ENCODE data around the gene TANK.
A peak's percentile ranks its signal among the peaks of the same experiment; 100 is the strongest.

The TANK gene

DNA sequence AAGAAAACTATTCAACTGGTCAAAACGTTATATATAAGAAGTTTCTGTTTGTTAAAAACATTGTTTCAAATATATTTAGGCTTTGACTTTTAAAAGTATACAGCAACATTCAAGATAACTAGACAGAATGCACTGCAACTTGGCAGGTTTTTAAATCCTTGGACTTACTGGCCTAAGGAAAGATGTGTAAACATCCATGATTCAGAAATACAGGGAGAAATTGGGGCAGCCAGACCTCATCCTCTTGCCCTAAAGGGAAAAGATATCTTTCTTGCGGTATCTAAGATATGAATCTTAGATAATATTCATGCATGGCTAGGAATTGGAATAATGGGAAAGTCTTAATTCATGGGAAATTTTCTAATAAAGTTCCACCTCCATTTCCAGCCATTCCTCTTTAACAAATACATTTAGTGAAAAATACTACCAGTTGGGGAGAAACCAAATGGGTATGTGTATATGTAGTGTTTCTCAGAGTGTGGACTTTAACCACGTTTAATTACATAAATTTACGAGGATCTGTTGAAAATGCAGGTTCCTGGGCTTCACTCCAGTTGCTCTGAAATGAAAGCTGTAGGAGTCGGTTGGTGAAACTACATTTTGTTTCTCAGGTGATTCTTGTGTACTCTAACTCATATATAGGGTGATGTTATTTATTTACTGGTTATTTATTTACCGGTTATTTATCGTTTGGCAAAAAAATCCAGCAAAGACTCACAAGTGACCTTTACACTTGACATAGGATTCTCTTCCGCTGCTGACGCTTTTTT is 587 bp upstream of the TANK start:
- peak overlapping the region; percentile 98 for H3K27ac ChIP-seq (ENCODE audit: low read length)
- peaks cover 5 to 10% of the 10 kb centered on the region in 2 donors for H3K36me3 ChIP-seq (ENCODE audit: control insufficient read depth in 1 of 2, insufficient read depth in 2 of 2, low read length in 2 of 2)
- H3K9me3 ChIP-seq (ENCODE audit: control insufficient read depth in 1 of 2, low read length in 2 of 2), result no peaks in the 10 kb centered on the region
- peak overlapping the region; percentile 59 to 78 for H3K4me3 ChIP-seq (ENCODE audit: low read depth in 1 of 2, low read length in 2 of 2)
- no peaks in the 10 kb centered on the region for H3K27me3 ChIP-seq (ENCODE audit: low read depth, low read length)
- H3K4me1 ChIP-seq (ENCODE audit: control insufficient read depth in 1 of 2, insufficient read depth in 2 of 2, low read length in 2 of 2), result peaks cover 3 to 36% of the 10 kb centered on the region in 2 donors

DNA sequence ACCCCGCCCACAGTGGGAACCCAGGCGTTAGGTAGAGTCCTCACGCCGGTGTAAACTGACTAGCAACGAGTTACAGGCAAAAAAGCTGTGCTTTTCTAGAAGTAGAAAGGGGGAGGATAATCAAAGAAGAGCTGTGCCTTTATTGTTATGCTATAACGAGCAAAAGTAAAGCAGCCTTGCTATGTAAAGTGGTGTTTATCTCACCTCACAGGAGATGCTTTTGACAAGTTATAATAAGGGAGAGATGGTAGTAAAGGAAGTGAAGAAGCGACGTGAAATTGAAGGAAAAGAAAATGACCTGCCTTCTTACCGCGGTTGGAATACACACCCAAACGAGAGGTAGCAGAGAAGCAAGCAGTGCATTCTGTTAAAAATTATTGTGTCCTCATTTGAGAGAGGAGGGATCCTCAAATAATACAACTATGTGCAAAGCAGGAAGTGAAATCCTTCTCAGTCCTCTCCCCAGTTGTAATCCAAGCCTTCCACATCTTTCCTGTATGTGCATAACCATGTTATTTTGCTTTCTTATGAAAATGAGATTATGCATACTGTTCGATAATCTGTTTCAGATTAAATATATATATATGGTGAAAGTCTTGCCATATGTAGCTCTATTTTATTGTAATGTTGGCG is 962 bp downstream of the TANK start:
- no peaks in the 10 kb centered on the region for H3K9me3 ChIP-seq (ENCODE audit: control insufficient read depth in 1 of 2, low read length in 2 of 2)
- H3K27me3 ChIP-seq (ENCODE audit: low read depth, low read length), result no peaks in the 10 kb centered on the region
- peaks cover 3 to 42% of the 10 kb centered on the region in 2 donors for H3K4me1 ChIP-seq (ENCODE audit: control insufficient read depth in 1 of 2, insufficient read depth in 2 of 2, low read length in 2 of 2)
- H3K27ac ChIP-seq (ENCODE audit: low read length), result peak overlapping the region; percentile 98
- H3K36me3 ChIP-seq (ENCODE audit: control insufficient read depth in 1 of 2, insufficient read depth in 2 of 2, low read length in 2 of 2), result peaks cover 5 to 10% of the 10 kb centered on the region in 2 donors
- H3K4me3 ChIP-seq (ENCODE audit: low read depth in 1 of 2, low read length in 2 of 2), result peak overlapping the region; percentile 78 to 82

DNA sequence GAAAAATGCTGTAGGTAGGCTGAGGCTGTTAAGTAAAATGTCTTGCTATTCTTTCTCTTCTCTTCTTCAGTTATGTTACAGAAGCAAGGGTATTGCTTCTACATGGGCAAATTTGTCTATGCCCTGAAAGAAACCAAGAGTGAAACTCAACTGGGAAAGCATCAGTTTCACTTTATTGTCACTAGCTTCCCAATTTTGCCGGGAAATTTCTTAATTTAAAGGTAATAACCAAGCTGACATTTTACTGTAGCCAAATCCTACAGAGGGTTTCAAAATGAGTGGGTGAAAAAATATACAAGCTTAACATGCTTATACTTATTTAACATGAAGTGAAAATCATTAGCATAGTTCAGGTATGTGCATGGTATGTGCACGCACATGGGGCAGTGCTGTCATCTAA is 3.2 kb downstream of the TANK start:
- Histone ChIP-seq H3K4me3 (ENCODE audit: low read depth in 1 of 2, low read length in 2 of 2) (no peak overlapping the region), H3K36me3 (ENCODE audit: control insufficient read depth in 1 of 2, insufficient read depth in 2 of 2, low read length in 2 of 2) (peaks cover 5 to 10% of the 10 kb centered on the region in 2 donors), H3K27me3 (ENCODE audit: low read depth, low read length) (no peaks in the 10 kb centered on the region), H3K4me1 (ENCODE audit: control insufficient read depth in 1 of 2, insufficient read depth in 2 of 2, low read length in 2 of 2) (peaks cover 3 to 42% of the 10 kb centered on the region in 2 donors), H3K9me3 (ENCODE audit: control insufficient read depth in 1 of 2, low read length in 2 of 2) (no peaks in the 10 kb centered on the region), H3K27ac (ENCODE audit: low read length) (no peak overlapping the region)

DNA sequence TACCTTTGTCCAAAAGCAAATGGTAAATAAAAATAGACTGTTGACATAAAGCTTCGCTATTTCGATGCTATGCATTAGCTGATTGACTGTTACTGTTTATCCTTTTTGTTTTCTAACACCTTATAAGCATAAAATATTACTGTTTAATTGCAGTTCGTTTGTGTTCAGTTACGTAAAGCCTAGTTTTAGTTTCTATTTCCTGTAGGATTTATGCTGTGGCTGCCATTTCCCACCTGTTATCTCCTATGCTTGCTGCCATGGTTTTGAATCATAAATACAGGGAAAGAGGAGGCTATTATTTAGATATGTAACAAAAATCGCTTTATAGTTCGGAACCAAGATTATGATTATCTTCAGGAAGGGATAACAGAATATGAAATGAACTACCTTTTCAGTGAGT is 3.9 kb downstream of the TANK start:
- Histone ChIP-seq H3K27me3 (ENCODE audit: low read depth, low read length) (no peaks in the 10 kb centered on the region), H3K4me1 (ENCODE audit: control insufficient read depth in 1 of 2, insufficient read depth in 2 of 2, low read length in 2 of 2) (peaks cover 3 to 40% of the 10 kb centered on the region in 2 donors), H3K4me3 (ENCODE audit: low read depth in 1 of 2, low read length in 2 of 2) (no peak overlapping the region), H3K9me3 (ENCODE audit: control insufficient read depth in 1 of 2, low read length in 2 of 2) (no peaks in the 10 kb centered on the region), H3K27ac (ENCODE audit: low read length) (no peak overlapping the region), H3K36me3 (ENCODE audit: control insufficient read depth in 1 of 2, insufficient read depth in 2 of 2, low read length in 2 of 2) (peaks cover 5 to 10% of the 10 kb centered on the region in 2 donors)

DNA sequence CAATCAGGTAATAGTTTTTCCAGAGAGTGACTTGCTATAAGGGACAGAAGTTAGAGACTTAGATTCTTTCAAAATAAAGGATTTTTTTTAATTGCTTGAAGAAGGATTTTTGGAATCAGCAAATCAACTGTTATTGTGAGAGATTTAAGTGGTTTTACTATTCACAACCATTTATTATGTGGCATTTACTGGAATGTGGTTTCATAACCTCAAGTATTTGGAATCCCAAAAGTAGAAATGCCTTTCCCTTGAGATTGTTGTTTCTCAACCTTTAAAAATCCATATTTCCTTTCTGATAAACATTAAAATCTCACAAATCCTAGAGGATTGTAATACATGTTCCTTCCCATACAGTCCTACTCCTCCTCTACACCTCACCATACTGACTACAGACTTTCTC is 5.0 kb downstream of the TANK start:
- Histone ChIP-seq H3K4me1 (ENCODE audit: control insufficient read depth in 1 of 2, insufficient read depth in 2 of 2, low read length in 2 of 2) (peaks cover 6 to 34% of the 10 kb centered on the region in 2 donors), H3K36me3 (ENCODE audit: control insufficient read depth in 1 of 2, insufficient read depth in 2 of 2, low read length in 2 of 2) (peaks cover 4 to 10% of the 10 kb centered on the region in 2 donors), H3K27ac (ENCODE audit: low read length) (no peak overlapping the region), H3K27me3 (ENCODE audit: low read depth, low read length) (no peaks in the 10 kb centered on the region), H3K4me3 (ENCODE audit: low read depth in 1 of 2, low read length in 2 of 2) (no peak overlapping the region), H3K9me3 (ENCODE audit: control insufficient read depth in 1 of 2, low read length in 2 of 2) (no peaks in the 10 kb centered on the region)

DNA sequence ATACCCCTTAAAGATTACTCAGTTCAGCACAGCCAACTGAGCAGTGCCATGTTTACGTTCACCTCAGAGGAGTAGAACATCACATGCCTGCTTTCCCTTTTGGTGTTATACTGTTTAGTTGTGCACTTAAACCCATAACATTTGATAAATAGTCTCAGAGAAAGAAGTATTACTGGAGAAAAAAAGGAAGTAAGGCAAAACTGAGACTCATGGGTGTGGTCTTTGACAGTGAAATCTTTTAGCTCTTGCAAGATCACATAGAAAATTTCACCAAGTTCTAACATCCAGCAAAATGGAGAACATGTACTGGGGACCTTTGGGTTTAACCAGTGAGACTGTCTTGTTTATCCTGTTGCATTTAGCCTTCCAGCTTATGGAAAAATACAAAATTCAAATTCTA is 5.6 kb downstream of the TANK start:
- Histone ChIP-seq H3K36me3 (ENCODE audit: control insufficient read depth in 1 of 2, insufficient read depth in 2 of 2, low read length in 2 of 2) (peaks cover 0 to 10% of the 10 kb centered on the region in 2 donors), H3K27ac (ENCODE audit: low read length) (no peak overlapping the region), H3K4me3 (ENCODE audit: low read depth in 1 of 2, low read length in 2 of 2) (no peak overlapping the region), H3K9me3 (ENCODE audit: control insufficient read depth in 1 of 2, low read length in 2 of 2) (no peaks in the 10 kb centered on the region), H3K4me1 (ENCODE audit: control insufficient read depth in 1 of 2, insufficient read depth in 2 of 2, low read length in 2 of 2) (peaks cover 7 to 39% of the 10 kb centered on the region in 2 donors), H3K27me3 (ENCODE audit: low read depth, low read length) (no peaks in the 10 kb centered on the region)

DNA sequence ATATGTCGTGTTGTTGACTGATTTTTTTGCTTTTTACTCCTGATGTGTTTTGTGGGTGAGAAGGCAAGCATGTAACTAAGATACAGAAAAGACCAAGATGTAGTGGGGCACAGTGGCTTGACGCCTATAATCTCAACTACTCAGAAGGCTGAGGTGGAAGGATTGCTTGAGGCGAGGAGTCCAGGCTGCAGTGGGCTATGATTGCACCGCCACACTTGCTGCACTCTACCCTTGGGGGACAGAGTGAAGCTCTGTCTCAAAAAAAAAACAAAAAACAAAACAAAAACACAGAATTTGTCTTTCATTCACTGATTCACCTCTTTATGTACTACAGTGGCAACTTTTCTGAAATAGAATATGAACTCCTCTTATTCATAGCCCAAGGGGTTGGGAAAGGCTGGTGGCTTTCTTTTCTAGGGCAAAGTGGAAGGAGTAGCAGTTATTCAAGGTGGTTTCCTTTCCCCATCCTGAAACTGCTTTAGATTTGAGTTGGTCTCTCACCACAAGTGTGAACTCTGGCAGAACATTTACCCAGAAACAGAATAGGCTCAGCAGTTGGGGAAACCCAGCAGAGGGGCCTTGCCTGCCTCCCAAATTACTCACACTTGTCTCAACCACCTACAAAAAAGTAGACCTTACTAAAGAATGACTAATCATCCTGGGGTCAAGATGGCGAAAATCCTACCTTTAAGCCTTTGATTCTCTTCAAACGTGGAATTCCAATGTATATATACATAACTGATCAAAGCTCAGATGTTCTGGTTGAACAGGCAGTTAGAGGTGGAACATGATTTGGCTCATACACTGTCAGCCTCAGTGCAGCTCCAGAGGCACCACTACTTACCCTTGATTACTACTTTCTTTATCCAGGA is 6.5 kb downstream of the TANK start:
- H3K27me3 ChIP-seq (ENCODE audit: low read depth, low read length), result no peaks in the 10 kb centered on the region
- peaks cover 12 to 38% of the 10 kb centered on the region in 2 donors for H3K4me1 ChIP-seq (ENCODE audit: control insufficient read depth in 1 of 2, insufficient read depth in 2 of 2, low read length in 2 of 2)
- no peak overlapping the region for H3K27ac ChIP-seq (ENCODE audit: low read length)

DNA sequence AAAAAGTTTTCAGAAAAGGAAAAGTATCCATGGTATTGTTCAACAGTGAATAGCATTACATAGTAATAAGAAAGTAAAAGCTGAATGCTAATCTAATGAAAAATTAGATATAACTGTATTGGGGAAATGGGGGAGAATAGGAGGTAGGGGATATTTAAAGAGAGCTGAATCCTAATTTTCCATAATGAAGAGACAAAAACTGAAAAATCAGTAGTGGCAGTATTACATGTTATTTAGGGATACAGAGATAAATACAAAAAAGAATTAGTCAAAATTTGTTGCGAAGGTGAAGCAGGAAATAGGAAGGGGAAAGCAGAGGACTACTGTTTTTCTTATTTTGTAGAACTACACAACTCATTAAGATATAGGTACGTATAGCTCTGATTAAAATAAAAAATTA is 9.1 kb downstream of the TANK start:
- no peaks in the 10 kb centered on the region for H3K27me3 ChIP-seq (ENCODE audit: low read depth, low read length)
- H3K4me3 ChIP-seq (ENCODE audit: low read depth in 1 of 2, low read length in 2 of 2), result no peak overlapping the region
- H3K27ac ChIP-seq (ENCODE audit: low read length), result no peak overlapping the region
- H3K36me3 ChIP-seq (ENCODE audit: control insufficient read depth in 1 of 2, insufficient read depth in 2 of 2, low read length in 2 of 2), result peaks cover 5 to 6% of the 10 kb centered on the region in 2 donors
- H3K9me3 ChIP-seq (ENCODE audit: control insufficient read depth in 1 of 2, low read length in 2 of 2), result no peaks in the 10 kb centered on the region
- H3K4me1 ChIP-seq (ENCODE audit: control insufficient read depth in 1 of 2, insufficient read depth in 2 of 2, low read length in 2 of 2), result peaks cover 12 to 20% of the 10 kb centered on the region in 2 donors

More for the DNA sequence above, 6.5 kb downstream of the TANK start:
- peaks cover 0 to 10% of the 10 kb centered on the region in 2 donors for H3K36me3 ChIP-seq (ENCODE audit: control insufficient read depth in 1 of 2, insufficient read depth in 2 of 2, low read length in 2 of 2)
- H3K9me3 ChIP-seq (ENCODE audit: control insufficient read depth in 1 of 2, low read length in 2 of 2), result no peaks in the 10 kb centered on the region
- H3K4me3 ChIP-seq (ENCODE audit: low read depth in 1 of 2, low read length in 2 of 2), result no peak overlapping the region

DNA sequence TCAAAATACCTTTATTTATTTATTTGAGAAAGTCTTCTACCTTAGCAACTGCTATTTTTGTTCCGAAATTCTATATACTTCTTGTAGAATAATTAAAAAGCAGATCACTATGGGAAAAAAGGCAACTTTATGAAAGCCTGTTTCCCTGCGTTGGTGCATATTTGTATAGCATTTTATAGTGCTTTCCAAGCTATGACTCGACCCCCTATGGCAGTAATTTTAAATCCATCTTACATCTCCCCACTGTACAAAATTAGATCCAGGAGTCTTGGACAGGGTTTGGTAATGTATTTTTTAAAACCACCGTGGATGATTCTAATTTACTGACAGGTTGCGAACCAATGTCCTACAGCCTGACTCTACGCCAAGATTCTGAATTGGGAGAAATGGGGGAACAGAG is 10.1 kb downstream of the TANK start:
- no peak overlapping the region for H3K4me3 ChIP-seq (ENCODE audit: low read depth in 1 of 2, low read length in 2 of 2)
- no peaks in the 10 kb centered on the region for H3K27me3 ChIP-seq (ENCODE audit: low read depth, low read length)
- no peak overlapping the region for H3K27ac ChIP-seq (ENCODE audit: low read length)
- peaks cover 5 to 6% of the 10 kb centered on the region in 2 donors for H3K36me3 ChIP-seq (ENCODE audit: control insufficient read depth in 1 of 2, insufficient read depth in 2 of 2, low read length in 2 of 2)
- H3K9me3 ChIP-seq (ENCODE audit: control insufficient read depth in 1 of 2, low read length in 2 of 2), result no peaks in the 10 kb centered on the region
- peaks cover 12 to 17% of the 10 kb centered on the region in 2 donors for H3K4me1 ChIP-seq (ENCODE audit: control insufficient read depth in 1 of 2, insufficient read depth in 2 of 2, low read length in 2 of 2)

DNA sequence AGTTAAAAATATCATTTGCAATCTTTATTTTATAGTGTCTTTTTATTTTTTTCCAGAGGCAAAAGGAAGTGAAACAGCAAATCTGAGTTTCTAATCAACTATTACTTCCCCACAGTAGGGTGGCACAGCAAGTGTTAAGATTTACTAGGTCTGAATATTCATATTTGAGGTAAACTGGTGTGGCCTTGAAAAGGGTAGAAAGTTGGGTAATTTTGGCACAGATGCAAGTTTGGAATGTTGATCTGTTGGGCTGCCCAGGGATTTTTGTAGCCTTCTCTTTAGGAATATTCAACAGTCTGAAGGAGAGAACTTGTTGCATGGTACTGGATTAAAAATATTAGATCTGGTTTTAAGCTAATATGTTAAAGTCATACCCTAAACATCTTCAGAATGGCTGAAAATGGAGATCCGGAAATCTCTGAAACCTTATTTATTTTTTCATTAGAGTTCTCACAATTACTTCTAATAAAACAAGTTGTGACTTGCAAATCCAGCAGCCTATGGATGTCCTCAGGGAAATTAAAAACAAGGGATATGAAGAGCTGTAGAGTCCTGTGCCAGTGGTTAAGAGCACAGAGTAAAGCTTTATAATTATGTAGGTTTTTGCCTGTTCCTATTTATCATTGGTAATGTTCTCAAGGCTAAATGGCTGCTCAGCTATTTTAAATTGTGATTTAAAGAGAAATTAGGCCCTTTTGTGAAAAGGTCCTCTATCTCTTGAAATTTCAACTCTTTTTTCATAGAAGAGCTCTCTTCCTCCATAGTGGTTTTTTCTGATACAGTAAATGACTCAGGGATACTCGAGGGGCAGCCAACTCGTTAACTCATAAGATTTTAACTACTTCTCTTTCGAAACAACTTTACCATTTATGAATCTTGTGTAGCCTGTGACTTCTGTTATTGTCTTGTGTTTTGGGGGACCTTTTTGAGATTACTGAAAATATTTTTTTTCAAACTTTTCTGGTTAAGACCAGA is 11.0 kb downstream of the TANK start:
- H3K4me1 ChIP-seq (ENCODE audit: control insufficient read depth in 1 of 2, insufficient read depth in 2 of 2, low read length in 2 of 2), result peaks cover 12 to 13% of the 10 kb centered on the region in 2 donors
- peaks cover 5 to 6% of the 10 kb centered on the region in 2 donors for H3K36me3 ChIP-seq (ENCODE audit: control insufficient read depth in 1 of 2, insufficient read depth in 2 of 2, low read length in 2 of 2)
- no peaks in the 10 kb centered on the region for H3K9me3 ChIP-seq (ENCODE audit: control insufficient read depth in 1 of 2, low read length in 2 of 2)
- no peaks in the 10 kb centered on the region for H3K27me3 ChIP-seq (ENCODE audit: low read depth, low read length)
- no peak overlapping the region for H3K4me3 ChIP-seq (ENCODE audit: low read depth in 1 of 2, low read length in 2 of 2)
- no peak overlapping the region for H3K27ac ChIP-seq (ENCODE audit: low read length)
